CD14-positive monocyte (primary cell): ENCODE data around the gene LACTBL1. TPM values are rescaled to one million over a fixed set of nuclear protein-coding genes. Genes with fewer than 3 reads are reported as not detected.

Experiments used
- DNase-seq, 3 donors: peaks; one replicate each; pipeline ENCODE4 v3.0.0-alpha.2; 2011 to 2022
- H2AFZ ChIP-seq: 2 replicates; pipeline ENCODE4 v1.6.0; 2012; ENCODE audit warnings: mild to moderate bottlenecking, low read depth, low read length, inconsistent platforms; ENCODE audit not compliant: insufficient read depth, poor library complexity, severe bottlenecking
- H3K27ac ChIP-seq, 2 donors: 1 replicate in 1 of 2; 2 replicates in 1 of 2; pipeline ENCODE4 v1.5.1; 2012 to 2013; ENCODE audit warnings: low read length in 2 of 2, control low read depth in 1 of 2, inconsistent platforms in 1 of 2, low read depth in 1 of 2, mild to moderate bottlenecking in 1 of 2
- H3K27me3 ChIP-seq, 2 donors: one replicate each; pipeline versions ENCODE4 v1.6.0 to v1.6.1; 2011 to 2013; ENCODE audit warnings: low read length in 2 of 2; ENCODE audit not compliant: control insufficient read depth in 2 of 2, insufficient read depth in 2 of 2
- H3K36me3 ChIP-seq, 2 donors: replicated peaks in 1 of 2; 1 replicate in 1 of 2; 2 replicates in 1 of 2; pipeline versions ENCODE4 v1.5.1 to v1.6.1; 2012 to 2013; ENCODE audit warnings: low read length in 2 of 2, control low read depth in 1 of 2, inconsistent platforms in 1 of 2, mild to moderate bottlenecking in 1 of 2; ENCODE audit not compliant: insufficient read depth in 2 of 2, control insufficient read depth in 1 of 2
- H3K4me1 ChIP-seq, 2 donors: 1 replicate in 1 of 2; 2 replicates in 1 of 2; pipeline versions ENCODE4 v1.5.1 to v1.6.1; 2012 to 2013; ENCODE audit warnings: low read length in 2 of 2, control low read depth in 1 of 2, inconsistent platforms in 1 of 2, mild to moderate bottlenecking in 1 of 2, moderate library complexity in 1 of 2; ENCODE audit not compliant: insufficient read depth in 2 of 2, control insufficient read depth in 1 of 2
- H3K4me2 ChIP-seq: replicated peaks from 2 replicates; pipeline ENCODE3; 2012; ENCODE audit warnings: low read length, moderate library complexity, mild to moderate bottlenecking; ENCODE audit not compliant: poor library complexity, severe bottlenecking; ENCODE audit errors: extremely low read depth
- H3K4me3 ChIP-seq, 3 experiments: fragments of 200-600 bp in 1 of 3; sonication (generic) in 1 of 3; replicated peaks in 1 of 3; 1 replicate in 2 of 3; 2 replicates in 1 of 3; pipeline ENCODE4 v1.5.1; 2011 to 2013; ENCODE audit warnings: low read length in 3 of 3, mild to moderate bottlenecking in 3 of 3, control low read depth in 2 of 3, low read depth in 2 of 3, inconsistent platforms in 1 of 3, moderate library complexity in 1 of 3
- H3K79me2 ChIP-seq: 2 replicates; pipeline ENCODE4 v1.6.0; 2012; ENCODE audit warnings: mild to moderate bottlenecking, control low read depth, inconsistent platforms, low read length, moderate library complexity; ENCODE audit not compliant: insufficient read depth
- H3K9ac ChIP-seq: 2 replicates; pipeline ENCODE4 v1.6.0; 2017; ENCODE audit warnings: low read length, mild to moderate bottlenecking; ENCODE audit not compliant: insufficient read depth, poor library complexity, severe bottlenecking
- H3K9me3 ChIP-seq, 2 donors: replicated peaks in 1 of 2; 1 replicate in 1 of 2; 2 replicates in 1 of 2; pipeline versions ENCODE4 v1.5.1 to v1.6.1; 2012 to 2013; ENCODE audit warnings: low read length in 2 of 2, control low read depth in 1 of 2; ENCODE audit not compliant: control insufficient read depth in 1 of 2, insufficient read depth in 1 of 2
- H4K20me1 ChIP-seq: 2 replicates; pipeline ENCODE4 v1.6.0; 2012; ENCODE audit warnings: mild to moderate bottlenecking, low read length, control low read depth, moderate library complexity; ENCODE audit not compliant: insufficient read depth
- H3K27ac Mint-ChIP-seq, 7 donors: one replicate each; pipeline ENCODE4 v1.8.0; 2020; ENCODE audit warnings: mild to moderate bottlenecking in 7 of 7, mixed read lengths in 7 of 7, moderate library complexity in 6 of 7, inconsistent platforms in 2 of 7
- H3K27me3 Mint-ChIP-seq, 3 donors: one replicate each; pipeline ENCODE4 v1.8.0; 2021 to 2022; ENCODE audit warnings: low read depth in 3 of 3, mild to moderate bottlenecking in 3 of 3, mixed read lengths in 3 of 3, moderate library complexity in 3 of 3, inconsistent platforms in 1 of 3
- H3K36me3 Mint-ChIP-seq, 2 donors: one replicate each; pipeline ENCODE4 v1.8.0; 2020; ENCODE audit warnings: mixed read lengths in 2 of 2, inconsistent platforms in 1 of 2, mild to moderate bottlenecking in 1 of 2
- H3K4me1 Mint-ChIP-seq: one replicate; pipeline ENCODE4 v1.8.0; 2020; ENCODE audit warnings: mild to moderate bottlenecking, mixed read lengths
- H3K4me3 Mint-ChIP-seq, 2 donors: one replicate each; pipeline ENCODE4 v1.8.0; 2020; ENCODE audit warnings: mild to moderate bottlenecking in 2 of 2, mixed read lengths in 2 of 2, moderate library complexity in 1 of 2
- H3K9me3 Mint-ChIP-seq, 7 donors: one replicate each; pipeline ENCODE4 v1.8.0; 2020 to 2022; ENCODE audit warnings: mixed read lengths in 7 of 7, mild to moderate bottlenecking in 6 of 7, moderate library complexity in 6 of 7, inconsistent platforms in 2 of 7
- CTCF ChIP-seq: fragments of 200-600 bp; IDR thresholded peaks from one replicate; pipeline ENCODE4 v1.8.0; 2022; ENCODE audit warnings: antibody characterized with exemption, mild to moderate bottlenecking
- WGBS: methylation state at CpG from one replicate; pipeline ENCODE4 v1.1.5; 2013; ENCODE audit warnings: missing lambda C conversion rate; ENCODE audit not compliant: insufficient coverage; 5-methylcytosine and 5-hydroxymethylcytosine counted together
- intact Hi-C, 2 donors: fragments of 100-400 bp; cut with micrococcal nuclease; formaldehyde crosslinking; loops; one replicate each; pipeline versions ENCODE4 v1.15.0 to v1.15.1; 2023
- polyA plus RNA-seq, 3 donors: library from polyadenylated mRNA; depleted of rRNA in 1 of 3; unstranded in 2 of 3; stranded (reverse) in 1 of 3; fragments of 300-500 nt in 2 of 3; fragments of >200 nt in 1 of 3; fragmentation: Illumina TruSeq in 2 of 3; gene quantifications; 1 replicate in 2 of 3; 2 replicates in 1 of 3; pipeline ENCODE4 v1.2.3, GENCODE V29; 2012 to 2021

LACTBL1 gene
- polyA plus RNA-seq, 3 donors = not detected

- Mint-ChIP-seq H3K36me3 (no peaks in the 10 kb centered on the region), H3K4me1 (no peaks in the 10 kb centered on the region), H3K27ac (no peak overlapping the region), H3K27me3 (peaks cover 3 to 8% (median 5%) of the 10 kb centered on the region in 3 donors), H3K9me3 (peaks cover 0 to 2% (median 0%) of the 10 kb centered on the region in 7 donors), H3K4me3 (no peak overlapping the region)
- Histone ChIP-seq H4K20me1 (no peaks in the 10 kb centered on the region), H3K4me2 (no peak overlapping the region), H2AFZ (no peak overlapping the region), H3K79me2 (no peaks in the 10 kb centered on the region), H3K4me1 (no peaks in the 10 kb centered on the region), H3K36me3 (no peaks in the 10 kb centered on the region), H3K27me3 (no peaks in the 10 kb centered on the region), H3K27ac (no peak overlapping the region), H3K4me3 (no peak overlapping the region), H3K9ac (no peak overlapping the region), H3K9me3 (no peaks in the 10 kb centered on the region)
- intact Hi-C loops = no loop called here
- WGBS = 89% methylated on average over 5 of the region's 10 CpGs
- TF ChIP-seq CTCF = no peak
- DNase-seq = no peak
These were observed 58.5 kb downstream of the LACTBL1 start for GRCh38 chr1:22914156-22914555.

DNA sequence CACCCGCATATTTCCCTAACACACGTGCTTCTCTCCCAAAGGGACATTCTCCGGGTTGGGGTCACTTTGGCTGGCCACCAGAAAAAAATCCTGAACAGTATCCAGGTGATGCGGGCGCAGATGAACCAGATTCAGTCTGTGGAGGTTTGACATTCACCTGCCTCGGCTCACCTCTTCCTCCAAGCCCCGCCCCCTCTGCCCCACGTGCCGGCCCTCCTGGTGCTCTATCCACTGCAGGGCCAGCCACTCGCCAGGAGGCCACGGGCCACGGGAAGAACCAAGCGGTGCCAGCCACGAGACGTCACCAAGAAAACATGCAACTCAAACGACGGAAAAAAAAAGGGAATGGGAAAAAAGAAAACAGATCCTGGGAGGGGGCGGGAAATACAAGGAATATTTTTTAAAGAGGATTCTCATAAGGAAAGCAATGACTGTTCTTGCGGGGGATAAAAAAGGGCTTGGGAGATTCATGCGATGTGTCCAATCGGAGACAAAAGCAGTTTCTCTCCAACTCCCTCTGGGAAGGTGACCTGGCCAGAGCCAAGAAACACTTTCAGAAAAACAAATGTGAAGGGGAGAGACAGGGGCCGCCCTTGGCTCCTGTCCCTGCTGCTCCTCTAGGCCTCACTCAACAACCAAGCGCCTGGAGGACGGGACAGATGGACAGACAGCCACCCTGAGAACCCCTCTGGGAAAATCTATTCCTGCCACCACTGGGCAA is 59.1 kb downstream of the LACTBL1 start:
- H3K27ac Mint-ChIP-seq = peak overlapping the region in 1 of 7 donors; percentile 3
- no peaks in the 10 kb centered on the region for H3K36me3 Mint-ChIP-seq
- Histone ChIP-seq H3K9ac (no peak overlapping the region), H3K27me3 (no peaks in the 10 kb centered on the region), H2AFZ (no peak overlapping the region), H3K4me3 (no peak overlapping the region), H3K9me3 (no peaks in the 10 kb centered on the region), H3K27ac (no peak overlapping the region), H4K20me1 (no peaks in the 10 kb centered on the region), H3K79me2 (no peaks in the 10 kb centered on the region), H3K4me2 (no peak overlapping the region), H3K4me1 (no peaks in the 10 kb centered on the region), H3K36me3 (no peaks in the 10 kb centered on the region)
- 87% methylated on average over 17 of the region's 24 CpGs for WGBS
- peaks cover 0 to 2% (median 0%) of the 10 kb centered on the region in 7 donors for H3K9me3 Mint-ChIP-seq
- peaks cover 2 to 8% (median 5%) of the 10 kb centered on the region in 3 donors for H3K27me3 Mint-ChIP-seq
- intact Hi-C loops = no loop called here
- no peaks in the 10 kb centered on the region for H3K4me1 Mint-ChIP-seq
- no peak overlapping the region for H3K4me3 Mint-ChIP-seq
- no peak for TF ChIP-seq CTCF
- DNase-seq = no peak
